GM19397 (cell line): ENCODE results near the gene KCNG2.

ENCODE experiments used
- ATAC-seq: cut with Tn5 transposase; IDR thresholded peaks from one replicate; pipeline ENCODE4 v1.9.1; 2021; ENCODE audit warnings: mild to moderate bottlenecking, moderate library complexity; ENCODE audit not compliant: unreplicated experiment

Gene KCNG2

GRCh38 chr18:79784071-79784913, 13.4 kb upstream of the KCNG2 start:
- ATAC-seq, result no peak

- no peak for ATAC-seq
Observed at GRCh38 chr18:79784965-79785770, 12.6 kb upstream of the KCNG2 start.

DNA sequence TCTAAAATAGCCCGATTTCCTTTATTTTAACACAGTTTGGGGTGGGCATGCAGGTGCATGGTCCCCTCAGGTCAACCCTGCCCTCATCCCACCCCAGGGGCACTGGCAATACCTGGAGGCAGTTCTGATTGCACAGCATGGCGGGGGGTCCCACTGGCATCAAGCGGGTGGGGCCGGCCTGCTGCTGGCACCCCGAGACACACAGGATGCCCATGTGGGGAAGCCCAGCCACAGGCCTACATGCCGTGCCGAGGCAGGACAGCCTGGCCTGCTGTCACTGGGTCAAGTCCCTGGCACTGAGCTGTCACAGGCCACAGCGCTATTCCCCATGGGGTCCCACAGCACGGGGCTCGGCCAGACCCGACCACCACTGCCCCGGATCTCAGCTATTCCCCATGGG, 11.9 kb upstream of the KCNG2 start:
- ATAC-seq, result no peak

GRCh38 chr18:79786304-79786703, 11.4 kb upstream of the KCNG2 start:
- no peak for ATAC-seq

GRCh38 chr18:79786786-79787526, 10.8 kb upstream of the KCNG2 start:
- ATAC-seq, result no peak

DNA sequence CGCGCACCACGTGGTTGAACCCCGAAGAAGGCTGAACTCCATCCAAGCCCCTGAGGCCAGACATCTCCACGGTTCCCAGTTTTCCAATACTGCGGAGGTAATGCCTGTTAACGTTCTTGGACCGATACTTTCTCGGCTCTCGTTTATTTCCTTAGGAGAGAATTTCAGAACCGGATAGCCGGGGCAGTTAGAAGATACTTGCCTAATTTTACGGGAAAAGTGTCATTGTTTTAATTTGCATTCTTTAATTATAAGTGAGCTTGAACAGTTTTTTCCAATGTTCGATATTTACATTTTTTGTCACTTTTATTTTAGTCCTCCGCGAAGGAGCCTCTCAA, 10.2 kb upstream of the KCNG2 start:
- no peak for ATAC-seq

DNA sequence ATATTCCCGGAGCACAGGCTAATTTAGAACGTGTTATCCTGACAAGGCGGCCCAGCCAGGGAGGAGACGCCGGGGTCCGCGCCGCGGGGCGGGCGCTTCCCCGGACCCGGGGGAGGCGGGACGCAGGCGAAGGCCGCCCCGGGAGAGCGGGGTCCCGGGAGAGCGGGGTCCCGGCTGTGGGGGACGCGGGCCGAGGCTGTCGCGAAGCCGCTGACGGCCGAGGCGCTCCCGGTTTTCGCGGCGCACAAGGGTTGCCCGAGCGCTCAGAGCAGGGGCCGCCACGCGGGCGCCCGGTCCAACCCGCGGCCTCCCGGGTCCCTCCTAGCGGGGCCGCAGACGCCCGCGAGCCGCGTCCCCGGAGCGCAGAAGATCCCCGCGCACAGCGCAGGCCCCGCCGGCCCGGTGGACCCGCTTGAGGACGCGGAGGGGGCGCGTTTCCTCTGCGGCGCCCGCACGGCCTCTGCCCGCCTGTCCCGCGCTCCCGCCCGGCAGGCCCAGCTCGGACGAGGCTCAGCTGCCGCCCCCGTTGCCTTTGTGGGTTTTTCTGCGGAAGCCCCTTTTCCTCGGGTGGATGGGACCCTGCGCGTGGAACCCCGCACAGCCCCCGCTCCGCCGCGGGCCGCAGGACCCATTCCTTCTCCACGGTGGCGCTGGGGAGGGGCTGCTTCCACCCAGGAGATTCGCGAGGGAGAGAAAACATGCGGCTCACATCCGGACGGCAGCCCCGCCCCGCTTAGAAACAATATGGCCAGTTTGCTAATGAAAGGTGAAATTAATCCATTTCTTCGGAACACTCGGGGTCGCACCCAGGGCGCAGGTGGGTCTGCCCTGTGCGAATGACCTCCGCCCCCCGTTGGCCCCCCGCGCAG, 9.6 kb upstream of the KCNG2 start:
- ATAC-seq, result no peak

GRCh38 chr18:79788734-79789085, 9.0 kb upstream of the KCNG2 start:
- ATAC-seq, result no peak

- no peak for ATAC-seq
Observed at GRCh38 chr18:79789091-79789891, 8.4 kb upstream of the KCNG2 start.

- no peak for ATAC-seq
Observed at GRCh38 chr18:79789901-79790890, 7.5 kb upstream of the KCNG2 start.

GRCh38 chr18:79790996-79791972, 6.5 kb upstream of the KCNG2 start:
- ATAC-seq, result no peak

- no peak for ATAC-seq
Observed at GRCh38 chr18:79792096-79792987, 5.4 kb upstream of the KCNG2 start.

- ATAC-seq, result no peak
Observed at GRCh38 chr18:79792988-79793355, 4.8 kb upstream of the KCNG2 start.

- no peak for ATAC-seq
Observed at GRCh38 chr18:79794846-79795245, 2.9 kb upstream of the KCNG2 start.

DNA sequence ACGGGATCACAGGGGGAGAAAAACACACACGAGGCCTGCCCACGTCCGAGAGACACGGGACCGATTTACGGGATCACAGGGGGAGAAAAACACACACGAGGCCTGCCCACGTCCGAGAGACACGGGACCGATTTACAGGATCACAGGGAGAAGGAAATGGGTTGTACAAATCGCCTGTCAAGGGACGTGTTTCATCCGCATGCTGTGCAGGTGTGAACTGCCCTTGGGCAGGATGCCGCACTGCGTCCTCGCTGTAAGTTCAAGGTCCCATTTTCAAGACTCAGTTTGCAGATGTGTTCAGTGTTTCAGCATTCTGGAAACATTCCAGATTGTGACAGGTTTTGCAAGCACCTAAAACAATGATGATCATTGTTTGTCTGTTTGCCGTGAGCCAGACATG, 2.3 kb upstream of the KCNG2 start:
- ATAC-seq, result no peak

DNA sequence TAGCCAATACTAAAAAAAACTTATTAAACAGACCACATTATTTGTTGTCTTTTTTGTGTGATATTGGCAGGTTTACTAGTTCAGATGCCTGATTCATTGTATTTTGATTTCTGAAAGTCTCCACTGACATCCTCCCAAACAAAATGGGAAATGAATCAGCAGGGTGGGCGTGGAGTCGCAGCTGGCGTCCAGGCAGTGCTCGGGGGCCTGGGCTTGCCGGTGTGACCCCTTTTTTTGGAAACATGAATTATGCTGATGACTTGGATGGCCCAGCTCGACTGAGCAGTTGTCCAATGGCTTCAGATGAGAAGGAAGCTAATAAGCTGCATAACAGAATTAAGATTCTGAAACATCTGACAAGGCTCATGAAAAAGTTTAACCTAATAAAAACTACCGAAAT, 1.7 kb upstream of the KCNG2 start:
- ATAC-seq, result no peak
